Measurements from ENCODE around the gene GMCL1. TPM values are rescaled to one million over a fixed set of nuclear protein-coding genes. Genes with fewer than 3 reads are reported as not detected.
A peak's percentile ranks its signal among the peaks of the same experiment; 100 is the strongest.

Gene GMCL1
- total RNA-seq, 6 experiments from 2014 or later = 6.5 to 11.2 (median 7.7) TPM

GRCh38 chr2:69914950-69915945, 85.8 kb downstream of the GMCL1 start, which contains the start of gene MXD1:
Gene MXD1, plus strand, starts transcription at chr2:69915109. Its CDS starts 222 bp downstream, at chr2:69915331.
- peaks cover 45% of the 10 kb centered on the region for H3K4me1 Mint-ChIP-seq (ENCODE audit: low read depth)
- H3K27me3 Mint-ChIP-seq (ENCODE audit: insufficient read depth) = 0 out of 2 replicates have a peak, but pooled peaks cover 2% of the 10 kb centered on the region
- H3K4me3 Mint-ChIP-seq = peak within 1 kb of the TSS; percentile 88
- peak within 1 kb of the TSS; percentile 94 for H3K27ac Mint-ChIP-seq
- H3K9me3 Mint-ChIP-seq = no peaks in the 10 kb centered on the region
- H3K36me3 Mint-ChIP-seq (ENCODE audit: low read depth) = 0 out of 2 replicates have a peak, but pooled peaks cover 4% of the 10 kb centered on the region
- no peak for TF ChIP-seq CTCF (IDR thresholded peaks at IDR 0.05)
- DNase-seq = peak; percentile 9

- H3K27me3 Mint-ChIP-seq (ENCODE audit: insufficient read depth) = 0 out of 2 replicates have a peak, but pooled peaks cover 2% of the 10 kb centered on the region
- peak overlapping the region; percentile 45 for H3K27ac Mint-ChIP-seq
- H3K4me3 Mint-ChIP-seq = peak overlapping the region; percentile 88
- peaks cover 45% of the 10 kb centered on the region for H3K4me1 Mint-ChIP-seq (ENCODE audit: low read depth)
- no peak for DNase-seq
- 0 out of 2 replicates have a peak, but pooled peaks cover 4% of the 10 kb centered on the region for H3K36me3 Mint-ChIP-seq (ENCODE audit: low read depth)
- H3K9me3 Mint-ChIP-seq = no peaks in the 10 kb centered on the region
- TF ChIP-seq CTCF (IDR thresholded peaks at IDR 0.05) = no peak
These were observed 86.6 kb downstream of the GMCL1 start for GRCh38 chr2:69916106-69916505.

GRCh38 chr2:69917852-69918251, 88.4 kb downstream of the GMCL1 start:
- Mint-ChIP-seq H3K36me3 (ENCODE audit: low read depth) (0 out of 2 replicates have a peak, but pooled peaks cover 5% of the 10 kb centered on the region), H3K27me3 (ENCODE audit: insufficient read depth) (0 out of 2 replicates have a peak, but pooled peaks cover 2% of the 10 kb centered on the region), H3K9me3 (no peaks in the 10 kb centered on the region), H3K4me1 (ENCODE audit: low read depth) (peaks cover 36% of the 10 kb centered on the region), H3K4me3 (peak overlapping the region; percentile 9; the same call in 1 of the 2 replicates), H3K27ac (peak overlapping the region; percentile 73)
- no peak for TF ChIP-seq CTCF (IDR thresholded peaks at IDR 0.05)
- DNase-seq = peak; percentile 78

GRCh38 chr2:69918401-69918800, 88.9 kb downstream of the GMCL1 start:
- DNase-seq = no peak

More at GRCh38 chr2:69918401-69918800, 88.9 kb downstream of the GMCL1 start:
- H3K4me3 Mint-ChIP-seq = peak overlapping the region; percentile 9; the same call in 1 of the 2 replicates
- H3K36me3 Mint-ChIP-seq (ENCODE audit: low read depth) = 0 out of 2 replicates have a peak, but pooled peaks cover 8% of the 10 kb centered on the region
- peak overlapping the region; percentile 73 for H3K27ac Mint-ChIP-seq
- H3K9me3 Mint-ChIP-seq = no peaks in the 10 kb centered on the region
- H3K4me1 Mint-ChIP-seq (ENCODE audit: low read depth) = peaks cover 31% of the 10 kb centered on the region
- 0 out of 2 replicates have a peak, but pooled peaks cover 2% of the 10 kb centered on the region for H3K27me3 Mint-ChIP-seq (ENCODE audit: insufficient read depth)
- TF ChIP-seq CTCF (IDR thresholded peaks at IDR 0.05) = no peak
